ENCODE results near the gene IL12B. TPM values are rescaled to one million over a fixed set of nuclear protein-coding genes. Genes with fewer than 3 reads are reported as not detected.

Gene IL12B
- total RNA-seq, 3 donors from 2014 or later (not counting 1 experiment from before 2014, with no cell fraction given): not detected

DNA sequence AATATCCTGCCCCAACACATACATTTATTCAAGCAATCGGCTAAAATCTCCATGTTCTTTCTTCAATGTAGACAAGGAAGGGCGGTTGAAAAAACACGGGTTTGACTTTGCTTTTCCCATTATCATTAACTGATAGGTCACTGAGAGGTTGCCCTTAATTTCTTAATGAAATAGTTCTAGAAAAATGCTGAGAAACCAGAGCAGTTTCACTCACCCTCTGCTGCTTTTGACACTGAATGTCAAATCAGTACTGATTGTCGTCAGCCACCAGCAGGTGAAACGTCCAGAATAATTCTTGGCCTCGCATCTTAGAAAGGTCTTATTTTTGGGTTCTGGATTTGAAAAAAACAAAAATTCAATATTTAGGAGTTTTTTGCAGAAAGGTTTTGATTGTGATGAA is 8.1 kb downstream of the IL12B start:
- no peak overlapping the region for H3K4me3 Mint-ChIP-seq
- no peaks in the 10 kb centered on the region for H3K4me1 Mint-ChIP-seq
- intact Hi-C loops (cut with micrococcal nuclease): no loop called here
- whole genome bisulfite sequencing (ENCODE audit: insufficient coverage): 86% methylated on average over 5 of the region's 6 CpGs
- no peak for TF ChIP-seq CTCF (IDR thresholded peaks at IDR 0.05)
- H3K4me1 ChIP-seq (ENCODE audit: control insufficient read depth, insufficient read depth, low read length): no peaks in the 10 kb centered on the region
- DNase-seq (no peak), ATAC-seq (no peak)
- no peaks in the 10 kb centered on the region for H3K27me3 ChIP-seq (ENCODE audit: control insufficient read depth, insufficient read depth, low read length)
- H3K36me3 ChIP-seq (ENCODE audit: control insufficient read depth, insufficient read depth, low read length): no peaks in the 10 kb centered on the region
- peaks cover 2 to 18% of the 10 kb centered on the region in 2 donors for H3K27me3 Mint-ChIP-seq (ENCODE audit: low read depth in 2 of 2)
- no peak overlapping the region for H3K4me3 ChIP-seq (ENCODE audit: low read length)
- no peaks in the 10 kb centered on the region for H3K36me3 Mint-ChIP-seq
- no peaks in the 10 kb centered on the region for H3K9me3 Mint-ChIP-seq
- H3K27ac ChIP-seq (ENCODE audit: low read length): no peak overlapping the region
- no peaks in the 10 kb centered on the region for H3K9me3 ChIP-seq (ENCODE audit: control insufficient read depth, insufficient read depth, low read length)
- no peak overlapping the region for H3K27ac Mint-ChIP-seq

DNA sequence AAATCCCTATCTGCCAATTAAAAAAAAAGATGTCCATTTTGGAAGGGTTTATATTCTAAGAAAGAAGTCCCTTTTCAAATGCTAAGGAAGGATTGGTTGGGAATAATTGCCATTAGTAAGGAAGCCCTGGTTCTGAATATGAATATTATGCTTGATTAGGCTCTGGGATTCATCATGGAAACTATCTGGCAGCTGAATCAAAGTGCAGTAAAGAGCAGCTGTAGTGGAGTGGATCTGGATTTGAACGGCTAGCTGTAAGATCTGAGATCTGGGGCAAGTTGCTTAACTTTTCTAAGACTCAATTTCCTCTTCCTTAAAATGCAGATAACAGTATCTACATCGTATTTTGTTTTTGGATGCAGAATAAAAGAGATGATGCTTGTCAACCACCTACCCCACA is 10.5 kb downstream of the IL12B start:
- Mint-ChIP-seq H3K27me3 (ENCODE audit: low read depth in 2 of 2) (peaks cover 0 to 13% of the 10 kb centered on the region in 2 donors), H3K4me1 (no peaks in the 10 kb centered on the region), H3K9me3 (no peaks in the 10 kb centered on the region), H3K36me3 (no peaks in the 10 kb centered on the region), H3K4me3 (no peak overlapping the region), H3K27ac (no peak overlapping the region)
- 79% methylated on average over 2 of the region's 2 CpGs for WGBS (ENCODE audit: insufficient coverage)
- Histone ChIP-seq H3K4me1 (ENCODE audit: control insufficient read depth, insufficient read depth, low read length) (no peaks in the 10 kb centered on the region), H3K27me3 (ENCODE audit: control insufficient read depth, insufficient read depth, low read length) (no peaks in the 10 kb centered on the region), H3K36me3 (ENCODE audit: control insufficient read depth, insufficient read depth, low read length) (no peaks in the 10 kb centered on the region), H3K4me3 (ENCODE audit: low read length) (no peak overlapping the region), H3K27ac (ENCODE audit: low read length) (no peak overlapping the region), H3K9me3 (ENCODE audit: control insufficient read depth, insufficient read depth, low read length) (no peaks in the 10 kb centered on the region)
- DNase-seq (no peak), ATAC-seq (no peak)
- TF ChIP-seq CTCF (IDR thresholded peaks at IDR 0.05): no peak
- intact Hi-C loops (cut with micrococcal nuclease): no loop called here

DNA sequence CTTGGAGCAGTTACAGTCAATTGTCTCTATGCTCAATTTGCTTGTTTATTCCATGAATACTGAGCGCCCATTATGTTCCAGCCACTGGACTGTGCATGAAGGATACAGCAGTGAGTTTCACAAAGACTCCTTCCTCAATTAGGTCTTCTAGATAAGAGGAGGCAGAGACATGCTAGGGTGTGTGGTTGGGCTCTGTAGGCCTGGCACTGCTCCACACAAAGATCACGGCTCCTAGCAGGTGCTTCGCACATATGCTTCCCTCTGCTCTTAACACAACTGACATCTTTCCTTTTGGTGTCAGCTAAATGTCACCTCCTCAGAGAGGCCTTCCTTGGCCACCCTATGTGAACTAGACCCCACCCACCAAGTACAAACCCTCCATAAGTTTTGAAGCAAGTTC is 10.9 kb downstream of the IL12B start:
- no peak for TF ChIP-seq CTCF (IDR thresholded peaks at IDR 0.05)
- Mint-ChIP-seq H3K9me3 (no peaks in the 10 kb centered on the region), H3K27ac (no peak overlapping the region), H3K36me3 (no peaks in the 10 kb centered on the region), H3K4me1 (no peaks in the 10 kb centered on the region), H3K4me3 (no peak overlapping the region), H3K27me3 (ENCODE audit: low read depth in 2 of 2) (peaks cover 0 to 17% of the 10 kb centered on the region in 2 donors)
- Histone ChIP-seq H3K4me1 (ENCODE audit: control insufficient read depth, insufficient read depth, low read length) (no peaks in the 10 kb centered on the region), H3K9me3 (ENCODE audit: control insufficient read depth, insufficient read depth, low read length) (no peaks in the 10 kb centered on the region), H3K4me3 (ENCODE audit: low read length) (no peak overlapping the region), H3K27ac (ENCODE audit: low read length) (no peak overlapping the region), H3K27me3 (ENCODE audit: control insufficient read depth, insufficient read depth, low read length) (no peaks in the 10 kb centered on the region), H3K36me3 (ENCODE audit: control insufficient read depth, insufficient read depth, low read length) (no peaks in the 10 kb centered on the region)
- ATAC-seq (no peak), DNase-seq (no peak)
- 65% methylated on average over 3 of the region's 3 CpGs for WGBS (ENCODE audit: insufficient coverage)
- intact Hi-C loops (cut with micrococcal nuclease): no loop called here

DNA sequence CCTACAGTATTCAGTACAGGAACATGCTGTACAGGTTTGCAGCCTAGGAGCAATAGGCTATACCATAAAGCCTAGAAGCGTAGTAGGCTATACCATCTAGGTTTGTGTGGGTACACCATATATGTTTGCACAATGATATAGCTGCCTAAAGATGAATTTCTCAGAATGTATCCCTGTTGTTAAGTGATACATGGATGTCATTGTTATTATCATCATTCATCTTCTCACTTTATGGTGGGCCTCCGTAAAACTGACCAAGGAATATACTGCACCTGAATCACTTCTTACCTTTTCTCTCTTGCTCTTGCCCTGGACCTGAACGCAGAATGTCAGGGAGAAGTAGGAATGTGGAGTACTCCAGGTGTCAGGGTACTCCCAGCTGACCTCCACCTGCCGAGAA is 11.8 kb downstream of the IL12B start:
- Mint-ChIP-seq H3K27me3 (ENCODE audit: low read depth in 2 of 2) (peaks cover 2 to 23% of the 10 kb centered on the region in 2 donors), H3K4me1 (no peaks in the 10 kb centered on the region), H3K9me3 (no peaks in the 10 kb centered on the region), H3K36me3 (no peaks in the 10 kb centered on the region), H3K27ac (no peak overlapping the region), H3K4me3 (no peak overlapping the region)
- ATAC-seq (no peak), DNase-seq (no peak)
- Histone ChIP-seq H3K9me3 (ENCODE audit: control insufficient read depth, insufficient read depth, low read length) (no peaks in the 10 kb centered on the region), H3K27me3 (ENCODE audit: control insufficient read depth, insufficient read depth, low read length) (no peaks in the 10 kb centered on the region), H3K27ac (ENCODE audit: low read length) (no peak overlapping the region), H3K4me1 (ENCODE audit: control insufficient read depth, insufficient read depth, low read length) (no peaks in the 10 kb centered on the region), H3K36me3 (ENCODE audit: control insufficient read depth, insufficient read depth, low read length) (no peaks in the 10 kb centered on the region), H3K4me3 (ENCODE audit: low read length) (no peak overlapping the region)
- TF ChIP-seq CTCF (IDR thresholded peaks at IDR 0.05): no peak
- WGBS (ENCODE audit: insufficient coverage): 75% methylated on average over 3 of the region's 4 CpGs
- intact Hi-C loops (cut with micrococcal nuclease): no loop called here

Measured in natural killer cell (primary cell).